Stomach (tissue), 9 donors: Measurements from ENCODE around the gene DRD4. TPM values are rescaled to one million over a fixed set of nuclear protein-coding genes. Genes with fewer than 3 reads are reported as not detected.

Experiments used
- DNase-seq, 2 donors: peaks; one replicate each; pipeline versions ENCODE4 v3.0.0 to v3.0.0-alpha.2; 2013 to 2019
- H3K27ac ChIP-seq, 5 donors: fragments of 200-600 bp in 4 of 5; sonication (generic) in 4 of 5; one replicate each; pipeline ENCODE4 v1.5.1; 2013 to 2019; ENCODE audit warnings: mild to moderate bottlenecking in 1 of 5, moderate library complexity in 1 of 5
- H3K27me3 ChIP-seq, 3 donors: fragments of 200-600 bp; sonication (generic); one replicate each; pipeline ENCODE4 v1.5.1; 2017 to 2019; ENCODE audit warnings: mixed run types in 1 of 3
- H3K36me3 ChIP-seq, 4 donors: fragments of 200-600 bp; sonication (generic); 1 replicate in 3 of 4; 2 replicates in 1 of 4; pipeline ENCODE4 v1.5.1; 2016 to 2019
- H3K4me1 ChIP-seq, 4 donors: fragments of 200-600 bp; sonication (generic); one replicate each; pipeline ENCODE4 v1.5.1; 2016 to 2019
- H3K4me3 ChIP-seq, 4 donors: fragments of 200-600 bp; sonication (generic) in 3 of 4; one replicate each; pipeline ENCODE4 v1.5.1; 2016 to 2019; ENCODE audit warnings: mild to moderate bottlenecking in 1 of 4
- H3K9me3 ChIP-seq, 4 donors: fragments of 200-600 bp; sonication (generic); one replicate each; pipeline ENCODE4 v1.5.1; 2016 to 2019
- CTCF ChIP-seq, 7 experiments: fragments of 450-650 bp in 4 of 7; fragments of 200-600 bp in 3 of 7; sonication (generic) in 3 of 7; IDR thresholded peaks; one replicate each; pipeline ENCODE4 v1.5.1; 2016 to 2019; ENCODE audit warnings: antibody characterized with exemption in 7 of 7, control low read depth in 2 of 7, mild to moderate bottlenecking in 1 of 7
- EP300 ChIP-seq: sonication (generic); formaldehyde crosslinking; IDR thresholded peaks from one replicate; pipeline ENCODE4 v1.6.1; 2017; ENCODE audit warnings: antibody characterized with exemption
- POLR2A ChIP-seq, 4 donors: fragments of 450-650 bp; IDR thresholded peaks; one replicate each; pipeline ENCODE4 v1.6.1; 2016; ENCODE audit warnings: antibody characterized with exemption in 4 of 4, control low read depth in 2 of 4, mild to moderate bottlenecking in 1 of 4, moderate library complexity in 1 of 4
- POLR2AphosphoS5 ChIP-seq, 3 donors: sonication (generic); formaldehyde crosslinking; IDR thresholded peaks; one replicate each; pipeline ENCODE4 v1.6.1; 2016; ENCODE audit warnings: antibody characterized with exemption in 3 of 3
- WGBS, 5 donors: extraction: QIAGEN DNeasy Blood & Tissue Kit in 3 of 5; methylation state at CpG; one replicate each; pipeline versions ENCODE4 v1.1.5 to v1.1.7; 2013 to 2018; 5-methylcytosine and 5-hydroxymethylcytosine counted together
- intact Hi-C: fragments of 100-400 bp; cut with DNase I; formaldehyde crosslinking; loops from one replicate; pipeline ENCODE4 v1.15.1; 2023; ENCODE audit warnings: low total_unique reads
- polyA plus RNA-seq, 3 donors: library from polyadenylated mRNA; stranded (reverse); fragments of 200-250 nt; gene quantifications; one replicate each; pipeline ENCODE4 v1.2.3, GENCODE V29; 2013
- total RNA-seq, 5 donors: library from RNA; depleted of rRNA; stranded (reverse); fragments of >200 nt; gene quantifications; one replicate each; pipeline versions ENCODE4 v1.1.0 to v1.2.3, GENCODE V29; 2014 to 2016
- donor health status: healthy with polysubstance abuse.
- donor health status: Bipolar disorder and iron deficiency.
- donor health status: healthy.

DRD4 gene
- total and polyA plus RNA-seq, 8 donors = 0.19 to 1.7 (median 0.50) TPM; not detected in 5

DNA sequence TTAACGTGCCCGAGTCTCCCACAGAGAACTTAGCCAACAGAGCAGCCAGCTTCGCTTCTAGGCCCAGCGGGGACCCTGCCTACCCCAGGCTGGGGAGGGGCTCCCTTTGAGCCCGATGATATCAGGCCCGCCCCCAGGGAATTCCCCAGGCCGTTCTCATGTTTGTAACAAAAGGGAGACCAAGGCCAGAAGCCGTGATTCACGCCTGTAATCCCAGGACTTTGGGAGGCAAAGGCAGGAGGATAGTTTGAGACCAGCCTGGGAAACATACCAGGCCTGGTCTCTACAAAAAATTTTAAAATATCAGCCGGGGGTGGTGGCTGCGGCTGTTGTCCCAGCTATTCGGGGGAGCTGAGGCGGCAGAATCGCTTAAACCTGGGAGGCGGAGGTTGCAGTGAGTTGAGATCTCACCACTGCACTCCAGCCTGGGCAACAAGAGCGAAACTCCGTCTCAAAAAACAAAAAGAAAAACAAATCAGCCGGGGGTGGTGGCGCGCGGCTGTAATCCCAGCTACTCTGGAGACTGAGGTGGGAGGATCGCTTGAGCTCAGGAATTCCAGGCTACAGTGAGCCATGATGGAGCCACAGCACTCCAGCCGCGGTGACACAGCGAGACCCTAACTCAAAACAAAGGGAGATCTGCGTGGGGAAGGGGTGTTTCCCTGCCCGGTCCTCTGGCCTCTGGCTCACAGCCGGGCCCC, 1.7 kb downstream of the DRD4 start:
- no peak overlapping the region for H3K27ac ChIP-seq
- H3K36me3 ChIP-seq = peaks cover under 1 to 33% (median 24%) of the 10 kb centered on the region in 4 donors
- intact Hi-C loops = no loop called here
- peaks cover 9 to 41% (median 31%) of the 10 kb centered on the region in 4 donors for H3K4me1 ChIP-seq
- H3K4me3 ChIP-seq = no peak overlapping the region
- H3K9me3 ChIP-seq = no peaks in the 10 kb centered on the region
- no peak for DNase-seq
- TF ChIP-seq POLR2AphosphoS5 (IDR thresholded peaks at IDR 0.05) (no peak), CTCF (IDR thresholded peaks at IDR 0.05) (no peak), POLR2A (IDR thresholded peaks at IDR 0.05) (no peak), EP300 (no peak)
- 63 to 85% (median 73%) methylated on average over 26 to 28 of the region's 28 CpGs for WGBS, 5 donors
- H3K27me3 ChIP-seq = peaks cover 0 to 54% (median 43%) of the 10 kb centered on the region in 3 donors

DNA sequence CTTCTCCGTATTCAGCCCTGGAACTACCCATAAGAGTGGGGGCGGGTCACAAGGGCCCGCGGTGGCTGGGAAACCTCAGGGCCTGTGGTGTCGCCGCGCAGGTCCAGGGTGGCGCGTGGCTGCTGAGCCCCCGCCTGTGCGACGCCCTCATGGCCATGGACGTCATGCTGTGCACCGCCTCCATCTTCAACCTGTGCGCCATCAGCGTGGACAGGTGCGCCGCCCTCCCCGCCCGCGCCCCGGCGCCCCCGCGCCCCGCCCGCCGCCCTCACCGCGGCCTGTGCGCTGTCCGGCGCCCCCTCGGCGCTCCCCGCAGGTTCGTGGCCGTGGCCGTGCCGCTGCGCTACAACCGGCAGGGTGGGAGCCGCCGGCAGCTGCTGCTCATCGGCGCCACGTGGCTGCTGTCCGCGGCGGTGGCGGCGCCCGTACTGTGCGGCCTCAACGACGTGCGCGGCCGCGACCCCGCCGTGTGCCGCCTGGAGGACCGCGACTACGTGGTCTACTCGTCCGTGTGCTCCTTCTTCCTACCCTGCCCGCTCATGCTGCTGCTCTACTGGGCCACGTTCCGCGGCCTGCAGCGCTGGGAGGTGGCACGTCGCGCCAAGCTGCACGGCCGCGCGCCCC, 2.4 kb downstream of the DRD4 start:
- Histone ChIP-seq H3K27ac (no peak overlapping the region), H3K27me3 (peaks cover 0 to 54% (median 43%) of the 10 kb centered on the region in 3 donors), H3K4me1 (peaks cover 9 to 41% (median 31%) of the 10 kb centered on the region in 4 donors), H3K36me3 (peaks cover 7 to 40% (median 31%) of the 10 kb centered on the region in 4 donors), H3K9me3 (no peaks in the 10 kb centered on the region), H3K4me3 (no peak overlapping the region)
- DNase-seq = peak in 1 of 2 donors; percentile 64
- intact Hi-C loops = no loop called here
- WGBS, 5 donors = 6 to 54% (median 19%) methylated on average over 12 to 80 of the region's 80 CpGs
- no peak for TF ChIP-seq POLR2A (IDR thresholded peaks at IDR 0.05)

- intact Hi-C loops = no loop called here
- peaks cover 0 to 54% (median 43%) of the 10 kb centered on the region in 3 donors for H3K27me3 ChIP-seq
- 49 to 79% (median 56%) methylated on average over 19 to 63 of the region's 69 CpGs for WGBS, 5 donors
- no peaks in the 10 kb centered on the region for H3K9me3 ChIP-seq
- H3K4me3 ChIP-seq = no peak overlapping the region
- TF ChIP-seq CTCF (IDR thresholded peaks at IDR 0.05) (no peak), POLR2AphosphoS5 (IDR thresholded peaks at IDR 0.05) (no peak), EP300 (no peak), POLR2A (IDR thresholded peaks at IDR 0.05) (no peak)
- DNase-seq = no peak
- H3K36me3 ChIP-seq = peaks cover 7 to 42% (median 34%) of the 10 kb centered on the region in 4 donors
- H3K27ac ChIP-seq = no peak overlapping the region
- H3K4me1 ChIP-seq = peaks cover 9 to 41% (median 31%) of the 10 kb centered on the region in 4 donors
Measured at GRCh38 chr11:640021-640706, 3.1 kb downstream of the DRD4 start.

DNA sequence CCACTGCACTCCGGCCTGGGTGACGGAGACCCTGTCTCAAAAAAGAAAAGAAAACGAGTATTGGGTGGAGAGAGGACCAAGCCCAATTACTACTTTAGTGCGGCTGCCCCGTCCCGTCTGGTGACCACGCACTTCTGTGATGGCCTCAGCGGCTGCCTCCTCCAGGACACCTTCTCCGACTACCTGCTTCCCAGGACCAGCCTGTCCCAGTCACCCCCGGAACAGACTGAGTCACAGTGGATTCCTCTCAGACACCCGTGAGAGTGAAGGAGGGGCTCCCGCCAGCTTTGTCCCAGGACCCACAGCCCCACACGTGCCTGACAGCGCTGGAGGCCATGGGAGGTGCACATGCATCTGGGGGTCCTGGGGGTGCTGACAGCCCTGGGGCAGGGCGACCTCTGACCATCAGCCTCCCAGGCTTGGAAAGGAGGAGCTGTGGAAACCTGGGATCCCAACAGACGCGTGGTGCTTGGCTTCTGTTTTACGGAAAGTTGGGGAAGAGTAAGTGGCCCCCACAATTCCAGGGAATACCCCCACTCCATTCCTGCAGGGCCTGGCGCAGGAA, 4.8 kb downstream of the DRD4 start:
- Histone ChIP-seq H3K27ac (no peak overlapping the region), H3K9me3 (no peaks in the 10 kb centered on the region), H3K36me3 (peaks cover 10 to 47% (median 36%) of the 10 kb centered on the region in 4 donors), H3K4me1 (peaks cover 8 to 34% (median 23%) of the 10 kb centered on the region in 4 donors), H3K4me3 (no peak overlapping the region), H3K27me3 (peaks cover 0 to 43% (median 34%) of the 10 kb centered on the region in 3 donors)
- intact Hi-C loops = no loop called here
- no peak for DNase-seq
- no peak for TF ChIP-seq POLR2A (IDR thresholded peaks at IDR 0.05)
- no peak for TF ChIP-seq CTCF (IDR thresholded peaks at IDR 0.05)
- TF ChIP-seq POLR2AphosphoS5 (IDR thresholded peaks at IDR 0.05) = no peak
- TF ChIP-seq EP300 = no peak
- WGBS, 5 donors = 91 to 94% (median 93%) methylated on average over 18 to 19 of the region's 19 CpGs
